ENCODE measurements around the gene KIF21A. TPM values are rescaled to one million over a fixed set of nuclear protein-coding genes. Genes with fewer than 3 reads are reported as not detected.

KIF21A gene
- total RNA-seq, 1 donor from 2014 or later, result 54.8 TPM

GRCh38 chr12:39367494-39367893, 75.4 kb downstream of the KIF21A start:
- TF ChIP-seq CTCF (conservative IDR thresholded peaks at IDR 0.05), result no peak
- no peak for DNase-seq (ENCODE audit: low read depth, low spot score)
- H3K27ac Mint-ChIP-seq (ENCODE audit: unreplicated experiment), result no peak overlapping the region
- H3K36me3 Mint-ChIP-seq (ENCODE audit: low read depth), result peaks cover 15% of the 10 kb centered on the region
- no peaks in the 10 kb centered on the region for H3K9me3 Mint-ChIP-seq
- no peaks in the 10 kb centered on the region for H3K4me1 Mint-ChIP-seq
- H3K4me3 Mint-ChIP-seq, result no peak overlapping the region
- H3K27me3 Mint-ChIP-seq (ENCODE audit: low read depth), result no peaks in the 10 kb centered on the region

- Mint-ChIP-seq H3K4me1 (no peaks in the 10 kb centered on the region), H3K9me3 (peaks cover 2% of the 10 kb centered on the region), H3K4me3 (no peak overlapping the region), H3K36me3 (ENCODE audit: low read depth) (peaks cover 24% of the 10 kb centered on the region), H3K27ac (ENCODE audit: unreplicated experiment) (no peak overlapping the region), H3K27me3 (ENCODE audit: low read depth) (no peaks in the 10 kb centered on the region)
- DNase-seq (ENCODE audit: low read depth, low spot score), result no peak
- TF ChIP-seq CTCF (conservative IDR thresholded peaks at IDR 0.05), result peak; percentile 36
Measured at GRCh38 chr12:39365364-39366001, 77.4 kb downstream of the KIF21A start.

- H3K4me1 Mint-ChIP-seq, result no peaks in the 10 kb centered on the region
- H3K9me3 Mint-ChIP-seq, result peaks cover 2% of the 10 kb centered on the region
- no peak overlapping the region for H3K4me3 Mint-ChIP-seq
- no peak for TF ChIP-seq CTCF (conservative IDR thresholded peaks at IDR 0.05)
- DNase-seq (ENCODE audit: low read depth, low spot score), result no peak
- peaks cover 27% of the 10 kb centered on the region for H3K36me3 Mint-ChIP-seq (ENCODE audit: low read depth)
- no peak overlapping the region for H3K27ac Mint-ChIP-seq (ENCODE audit: unreplicated experiment)
- H3K27me3 Mint-ChIP-seq (ENCODE audit: low read depth), result no peaks in the 10 kb centered on the region
Measured at GRCh38 chr12:39364196-39364595, 78.7 kb downstream of the KIF21A start.

GRCh38 chr12:39359645-39360044, 83.3 kb downstream of the KIF21A start:
- Mint-ChIP-seq H3K36me3 (ENCODE audit: low read depth) (peaks cover 35% of the 10 kb centered on the region), H3K27me3 (ENCODE audit: low read depth) (no peaks in the 10 kb centered on the region), H3K4me3 (no peak overlapping the region), H3K27ac (ENCODE audit: unreplicated experiment) (no peak overlapping the region), H3K9me3 (peaks cover 2% of the 10 kb centered on the region), H3K4me1 (no peaks in the 10 kb centered on the region)
- no peak for TF ChIP-seq CTCF (conservative IDR thresholded peaks at IDR 0.05)
- no peak for DNase-seq (ENCODE audit: low read depth, low spot score)

DNA sequence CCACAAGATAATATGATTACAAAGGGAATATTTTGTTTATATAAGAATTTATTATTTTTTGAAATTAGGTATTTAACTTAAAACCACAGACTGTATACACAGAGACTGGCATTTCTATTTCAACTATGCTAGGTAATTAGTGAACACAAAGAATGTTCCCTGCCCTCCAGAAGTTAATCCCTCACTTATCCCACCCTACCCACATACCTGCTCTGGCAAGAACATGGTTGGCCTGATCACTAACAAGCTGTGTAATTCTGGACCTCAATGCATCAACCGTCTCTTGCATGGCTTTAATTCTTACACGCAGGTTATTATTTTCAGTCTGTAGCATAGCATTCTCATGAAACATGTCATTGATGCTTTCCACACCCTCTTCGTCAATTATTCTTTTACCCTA, 85.9 kb downstream of the KIF21A start:
- Mint-ChIP-seq H3K9me3 (peaks cover 2% of the 10 kb centered on the region), H3K36me3 (ENCODE audit: low read depth) (peaks cover 26% of the 10 kb centered on the region), H3K4me3 (no peak overlapping the region), H3K4me1 (peaks cover 11% of the 10 kb centered on the region), H3K27me3 (ENCODE audit: low read depth) (no peaks in the 10 kb centered on the region), H3K27ac (ENCODE audit: unreplicated experiment) (no peak overlapping the region)
- no peak for DNase-seq (ENCODE audit: low read depth, low spot score)
- TF ChIP-seq CTCF (conservative IDR thresholded peaks at IDR 0.05), result no peak
